ENCODE data around the gene NWD2. TPM values are rescaled to one million over a fixed set of nuclear protein-coding genes. Genes with fewer than 3 reads are reported as not detected.

Gene NWD2
- total and polyA plus RNA-seq, 3 donors from 2014 or later, result 0.12 to 0.63 (median 0.50) TPM

- H3K4me1 ChIP-seq, result no peaks in the 10 kb centered on the region
- H3K36me3 ChIP-seq (ENCODE audit: low read depth, missing control alignments), result no peaks in the 10 kb centered on the region
- no peak overlapping the region for H3K4me3 ChIP-seq
- no peaks in the 10 kb centered on the region for H3K27me3 ChIP-seq
- no peak for TF ChIP-seq POLR2A (IDR thresholded peaks at IDR 0.05)
- TF ChIP-seq CTCF (IDR thresholded peaks at IDR 0.05), result no peak
- intact Hi-C loops (cut with DNase I; ENCODE audit: low total_unique reads), result no loop called here
- no peak overlapping the region for H3K27ac ChIP-seq
- no peak for DNase-seq
- 95 to 97% methylated on average over 4 of the region's 4 CpGs for WGBS, 2 donors
- H3K9me3 ChIP-seq, result no peaks in the 10 kb centered on the region
Observed at GRCh38 chr4:37421614-37422013, 177.1 kb downstream of the NWD2 start.

- no peak for DNase-seq
Observed at GRCh38 chr4:37422102-37422501, 177.6 kb downstream of the NWD2 start.

DNA sequence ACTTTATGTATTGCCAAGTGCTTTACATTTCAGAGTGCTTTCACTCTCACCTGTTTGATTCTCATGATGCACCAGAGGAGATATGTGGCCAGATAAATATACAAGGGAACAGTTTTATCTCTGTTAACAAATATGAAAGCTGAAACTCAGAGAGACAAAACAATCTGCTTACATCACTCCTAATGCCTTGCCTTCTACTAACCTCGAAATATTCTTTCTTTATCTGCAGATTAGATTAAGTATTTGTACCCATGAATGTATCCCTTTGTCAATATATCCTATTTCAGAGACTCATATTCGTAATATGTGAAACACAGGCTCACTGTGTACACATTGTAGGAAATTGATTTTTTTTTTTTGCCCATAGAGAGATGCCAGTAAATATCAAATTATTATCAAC, 178.1 kb downstream of the NWD2 start:
- Histone ChIP-seq H3K4me1 (no peaks in the 10 kb centered on the region), H3K4me3 (no peak overlapping the region), H3K9me3 (no peaks in the 10 kb centered on the region), H3K27me3 (no peaks in the 10 kb centered on the region), H3K27ac (no peak overlapping the region), H3K36me3 (ENCODE audit: low read depth, missing control alignments) (no peaks in the 10 kb centered on the region)
- no peak for TF ChIP-seq POLR2A (IDR thresholded peaks at IDR 0.05)
- no peak for TF ChIP-seq CTCF (IDR thresholded peaks at IDR 0.05)
- DNase-seq, result no peak
- intact Hi-C loops (cut with DNase I; ENCODE audit: low total_unique reads), result no loop called here
- WGBS, 2 donors, result 53 to 66% methylated on average over 2 of the region's 2 CpGs

More at GRCh38 chr4:37422102-37422501, 177.6 kb downstream of the NWD2 start:
- no peak overlapping the region for H3K27ac ChIP-seq
- no peak overlapping the region for H3K4me3 ChIP-seq
- no peaks in the 10 kb centered on the region for H3K9me3 ChIP-seq
- H3K27me3 ChIP-seq, result no peaks in the 10 kb centered on the region
- TF ChIP-seq POLR2A (IDR thresholded peaks at IDR 0.05), result no peak
- no peak for TF ChIP-seq CTCF (IDR thresholded peaks at IDR 0.05)
- H3K4me1 ChIP-seq, result no peaks in the 10 kb centered on the region
- intact Hi-C loops (cut with DNase I; ENCODE audit: low total_unique reads), result no loop called here
- H3K36me3 ChIP-seq (ENCODE audit: low read depth, missing control alignments), result no peaks in the 10 kb centered on the region
- 67 to 68% methylated on average over 2 of the region's 2 CpGs for WGBS, 2 donors

DNA sequence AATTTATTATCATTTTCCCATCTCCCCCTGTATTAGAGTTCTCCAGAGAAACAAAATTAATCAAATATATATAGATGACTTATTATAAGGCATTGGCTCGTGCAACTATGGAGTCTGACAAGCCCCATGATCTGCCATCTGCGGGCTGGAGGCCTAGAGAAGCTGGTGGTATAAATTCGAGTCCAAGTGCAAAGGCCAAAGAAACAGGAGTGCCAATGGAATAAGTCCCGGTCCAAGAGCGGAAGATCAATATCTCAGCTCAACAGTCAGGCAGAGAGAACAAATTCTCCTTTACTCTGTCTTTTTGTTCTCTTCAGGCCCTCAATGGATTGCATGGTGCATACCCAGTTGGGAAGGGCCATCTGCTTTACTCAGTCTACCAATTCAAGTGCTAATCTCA, 178.8 kb downstream of the NWD2 start:
- Histone ChIP-seq H3K4me3 (no peak overlapping the region), H3K4me1 (no peaks in the 10 kb centered on the region), H3K27me3 (no peaks in the 10 kb centered on the region), H3K27ac (no peak overlapping the region), H3K36me3 (ENCODE audit: low read depth, missing control alignments) (no peaks in the 10 kb centered on the region), H3K9me3 (no peaks in the 10 kb centered on the region)
- intact Hi-C loops (cut with DNase I; ENCODE audit: low total_unique reads), result no loop called here
- 93 to 94% methylated on average over 5 of the region's 5 CpGs for WGBS, 2 donors
- no peak for DNase-seq
- TF ChIP-seq CTCF (IDR thresholded peaks at IDR 0.05) (no peak), POLR2A (IDR thresholded peaks at IDR 0.05) (no peak)

DNA sequence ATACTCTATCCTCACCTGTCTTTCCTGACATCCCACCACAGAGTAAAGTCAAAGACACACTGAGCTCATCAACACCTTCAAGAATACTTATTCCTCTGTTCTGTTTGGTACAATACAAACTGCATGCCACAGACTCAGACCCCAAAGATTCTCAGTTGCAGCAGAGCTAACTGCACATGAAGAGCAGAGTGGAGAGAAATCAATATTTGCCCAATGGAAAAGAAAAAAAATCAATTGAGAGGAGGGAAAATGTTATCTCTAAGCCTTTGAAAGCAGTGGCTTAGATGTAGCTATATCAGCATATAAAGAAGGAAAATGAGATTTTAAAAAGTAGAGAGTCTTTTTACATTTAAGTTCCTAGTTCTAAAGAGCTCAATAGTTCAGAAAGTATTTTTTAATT, 180.2 kb downstream of the NWD2 start:
- Histone ChIP-seq H3K9me3 (no peaks in the 10 kb centered on the region), H3K27ac (no peak overlapping the region), H3K36me3 (ENCODE audit: low read depth, missing control alignments) (no peaks in the 10 kb centered on the region), H3K27me3 (no peaks in the 10 kb centered on the region), H3K4me1 (no peaks in the 10 kb centered on the region), H3K4me3 (no peak overlapping the region)
- intact Hi-C loops (cut with DNase I; ENCODE audit: low total_unique reads), result no loop called here
- no peak for DNase-seq
- no peak for TF ChIP-seq CTCF (IDR thresholded peaks at IDR 0.05)

Measured in testis (tissue), 3 donors.